Measurements from ENCODE around the gene MACROD2.

DNA sequence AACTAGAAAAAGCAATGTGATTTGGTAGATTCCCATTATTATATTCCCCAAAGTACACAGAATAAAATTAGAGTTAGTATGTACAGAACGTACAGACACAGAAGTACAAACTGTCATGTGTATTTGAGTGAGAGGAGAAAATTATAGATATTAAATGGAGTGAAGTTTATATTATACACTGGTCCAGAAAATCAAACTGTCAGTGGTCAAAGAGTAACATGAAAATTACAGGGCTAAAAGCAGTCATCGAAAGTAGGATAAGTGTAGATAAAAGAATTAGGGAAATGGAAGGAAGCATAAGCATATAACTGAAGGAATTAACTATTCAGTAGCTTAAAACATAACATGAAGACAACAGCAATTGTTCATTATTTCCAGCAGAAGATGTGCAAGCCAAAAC, 35.2 kb upstream of the MACROD2 start:
- TF ChIP-seq, protein P1, sequence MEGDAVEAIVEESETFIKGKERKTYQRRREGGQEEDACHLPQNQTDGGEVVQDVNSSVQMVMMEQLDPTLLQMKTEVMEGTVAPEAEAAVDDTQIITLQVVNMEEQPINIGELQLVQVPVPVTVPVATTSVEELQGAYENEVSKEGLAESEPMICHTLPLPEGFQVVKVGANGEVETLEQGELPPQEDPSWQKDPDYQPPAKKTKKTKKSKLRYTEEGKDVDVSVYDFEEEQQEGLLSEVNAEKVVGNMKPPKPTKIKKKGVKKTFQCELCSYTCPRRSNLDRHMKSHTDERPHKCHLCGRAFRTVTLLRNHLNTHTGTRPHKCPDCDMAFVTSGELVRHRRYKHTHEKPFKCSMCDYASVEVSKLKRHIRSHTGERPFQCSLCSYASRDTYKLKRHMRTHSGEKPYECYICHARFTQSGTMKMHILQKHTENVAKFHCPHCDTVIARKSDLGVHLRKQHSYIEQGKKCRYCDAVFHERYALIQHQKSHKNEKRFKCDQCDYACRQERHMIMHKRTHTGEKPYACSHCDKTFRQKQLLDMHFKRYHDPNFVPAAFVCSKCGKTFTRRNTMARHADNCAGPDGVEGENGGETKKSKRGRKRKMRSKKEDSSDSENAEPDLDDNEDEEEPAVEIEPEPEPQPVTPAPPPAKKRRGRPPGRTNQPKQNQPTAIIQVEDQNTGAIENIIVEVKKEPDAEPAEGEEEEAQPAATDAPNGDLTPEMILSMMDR (conservative IDR thresholded peaks at IDR 0.05 in 1 of 2, IDR thresholded peaks at IDR 0.05 in 1 of 2; ENCODE audit: extremely low read depth in 1 of 2, insufficient read depth in 1 of 2, low read depth in 1 of 2, low read length in 2 of 2) = no peak
- no peak for TF ChIP-seq EZH2 (IDR thresholded peaks at IDR 0.05; ENCODE audit: borderline replicate concordance, low read length)

Measured in mammary epithelial cell (primary cell).